ENCODE data around the gene APOL6.

APOL6 gene

DNA sequence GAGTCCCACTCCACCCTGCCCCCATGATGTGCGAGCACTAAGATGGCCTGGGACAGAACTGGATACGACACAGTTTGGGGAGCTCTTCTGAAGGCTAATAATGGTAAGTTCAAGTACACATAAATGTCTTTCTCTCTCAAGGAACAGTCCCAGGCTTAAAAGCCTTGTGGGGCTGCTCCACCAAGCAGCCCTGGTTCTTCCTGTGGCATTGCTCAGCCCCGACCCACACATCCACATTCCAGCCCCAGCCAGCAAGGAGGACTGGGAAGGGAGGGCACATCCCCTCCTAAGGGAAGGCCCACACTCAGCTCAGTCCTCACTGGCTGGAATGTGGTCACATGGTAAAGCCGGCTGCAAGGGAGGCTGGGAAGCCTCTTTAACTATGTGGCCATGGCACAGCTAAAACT, 17.9 kb upstream of the APOL6 start:
- Histone ChIP-seq H3K36me3 (ENCODE audit: control insufficient read depth, insufficient read depth, low read length, severe bottlenecking) (no peaks in the 10 kb centered on the region), H3K9ac (ENCODE audit: low read length) (no peak overlapping the region), H3K4me1 (ENCODE audit: control insufficient read depth, insufficient read depth, low read length) (peaks cover 15% of the 10 kb centered on the region), H3K27me3 (replicated peaks; ENCODE audit: control insufficient read depth, insufficient read depth, low read length) (no peaks in the 10 kb centered on the region), H3K9me3 (ENCODE audit: control insufficient read depth, low read length) (no peaks in the 10 kb centered on the region), H3K4me3 (ENCODE audit: low read length) (no peak overlapping the region)
- DNase-seq (ENCODE audit: low read depth) = peak; percentile 33

- Histone ChIP-seq H3K9ac (ENCODE audit: low read length) (no peak overlapping the region), H3K4me3 (ENCODE audit: low read length) (no peak overlapping the region), H3K36me3 (ENCODE audit: control insufficient read depth, insufficient read depth, low read length, severe bottlenecking) (no peaks in the 10 kb centered on the region), H3K27me3 (replicated peaks; ENCODE audit: control insufficient read depth, insufficient read depth, low read length) (no peaks in the 10 kb centered on the region), H3K4me1 (ENCODE audit: control insufficient read depth, insufficient read depth, low read length) (peaks cover 15% of the 10 kb centered on the region), H3K9me3 (ENCODE audit: control insufficient read depth, low read length) (no peaks in the 10 kb centered on the region)
- no peak for DNase-seq (ENCODE audit: low read depth)
Observed at GRCh38 chr22:35630891-35631290, 17.4 kb upstream of the APOL6 start.

DNA sequence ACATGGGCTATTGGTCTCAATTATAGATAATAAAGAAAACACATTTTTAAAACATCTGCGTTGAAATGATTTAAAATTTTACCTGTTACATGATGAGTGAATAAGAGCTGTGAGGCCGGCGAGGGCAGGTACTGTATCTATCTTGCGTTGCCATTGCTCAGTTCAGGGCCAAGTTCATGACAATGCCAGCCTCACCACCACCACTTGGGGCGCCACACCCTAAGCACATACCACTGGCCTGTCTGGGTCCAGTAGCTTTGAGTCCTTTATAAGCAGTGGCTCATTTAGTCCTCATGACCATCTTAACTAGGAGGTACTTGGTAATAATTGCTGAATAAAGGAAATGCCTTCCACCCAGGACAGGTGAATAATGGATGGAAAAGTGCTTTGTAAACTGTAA, 16.6 kb upstream of the APOL6 start:
- Histone ChIP-seq H3K9me3 (ENCODE audit: control insufficient read depth, low read length) (no peaks in the 10 kb centered on the region), H3K4me1 (ENCODE audit: control insufficient read depth, insufficient read depth, low read length) (peaks cover 15% of the 10 kb centered on the region), H3K4me3 (ENCODE audit: low read length) (no peak overlapping the region), H3K27me3 (replicated peaks; ENCODE audit: control insufficient read depth, insufficient read depth, low read length) (no peaks in the 10 kb centered on the region), H3K36me3 (ENCODE audit: control insufficient read depth, insufficient read depth, low read length, severe bottlenecking) (no peaks in the 10 kb centered on the region), H3K9ac (ENCODE audit: low read length) (no peak overlapping the region)
- DNase-seq (ENCODE audit: low read depth) = peak; percentile 51

- Histone ChIP-seq H3K4me1 (ENCODE audit: control insufficient read depth, insufficient read depth, low read length) (peaks cover 21% of the 10 kb centered on the region), H3K9me3 (ENCODE audit: control insufficient read depth, low read length) (no peaks in the 10 kb centered on the region)
Observed at GRCh38 chr22:35632935-35633334, 15.3 kb upstream of the APOL6 start.

DNA sequence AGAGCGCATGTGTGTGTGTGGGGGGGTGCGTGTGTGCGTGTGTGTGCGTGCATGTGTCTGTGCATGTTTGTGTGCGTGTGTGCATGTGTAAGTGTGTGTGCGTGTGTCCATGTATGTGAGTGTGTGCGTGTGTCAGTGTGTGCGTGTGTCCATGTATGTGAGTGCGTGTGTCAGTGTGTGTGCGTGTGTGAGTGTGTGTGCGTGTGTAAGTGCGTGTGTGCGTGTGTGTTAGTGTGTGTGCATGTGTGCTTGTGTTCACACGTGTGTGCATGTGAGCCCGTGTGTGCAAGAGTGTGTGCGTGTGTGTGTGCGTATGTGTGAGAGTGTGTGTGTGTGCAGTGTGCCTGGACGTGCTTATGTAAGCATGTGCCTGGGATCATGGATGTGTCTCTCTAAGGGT, 14.7 kb upstream of the APOL6 start:
- H3K36me3 ChIP-seq (ENCODE audit: control insufficient read depth, insufficient read depth, low read length, severe bottlenecking) = no peaks in the 10 kb centered on the region
- H3K9me3 ChIP-seq (ENCODE audit: control insufficient read depth, low read length) = no peaks in the 10 kb centered on the region
- no peak overlapping the region for H3K4me3 ChIP-seq (ENCODE audit: low read length)
- peaks cover 23% of the 10 kb centered on the region for H3K4me1 ChIP-seq (ENCODE audit: control insufficient read depth, insufficient read depth, low read length)
- no peaks in the 10 kb centered on the region for H3K27me3 ChIP-seq (replicated peaks; ENCODE audit: control insufficient read depth, insufficient read depth, low read length)
- H3K9ac ChIP-seq (ENCODE audit: low read length) = no peak overlapping the region
- no peak for DNase-seq (ENCODE audit: low read depth)

More at GRCh38 chr22:35632935-35633334, 15.3 kb upstream of the APOL6 start:
- Histone ChIP-seq H3K9ac (ENCODE audit: low read length) (no peak overlapping the region), H3K36me3 (ENCODE audit: control insufficient read depth, insufficient read depth, low read length, severe bottlenecking) (no peaks in the 10 kb centered on the region), H3K27me3 (replicated peaks; ENCODE audit: control insufficient read depth, insufficient read depth, low read length) (no peaks in the 10 kb centered on the region), H3K4me3 (ENCODE audit: low read length) (no peak overlapping the region)
- no peak for DNase-seq (ENCODE audit: low read depth)

GRCh38 chr22:35634015-35634414, 14.2 kb upstream of the APOL6 start:
- H3K4me3 ChIP-seq (ENCODE audit: low read length) = no peak overlapping the region
- H3K36me3 ChIP-seq (ENCODE audit: control insufficient read depth, insufficient read depth, low read length, severe bottlenecking) = no peaks in the 10 kb centered on the region
- peaks cover 23% of the 10 kb centered on the region for H3K4me1 ChIP-seq (ENCODE audit: control insufficient read depth, insufficient read depth, low read length)
- no peak overlapping the region for H3K9ac ChIP-seq (ENCODE audit: low read length)
- H3K9me3 ChIP-seq (ENCODE audit: control insufficient read depth, low read length) = no peaks in the 10 kb centered on the region
- no peak for DNase-seq (ENCODE audit: low read depth)
- H3K27me3 ChIP-seq (replicated peaks; ENCODE audit: control insufficient read depth, insufficient read depth, low read length) = no peaks in the 10 kb centered on the region

DNA sequence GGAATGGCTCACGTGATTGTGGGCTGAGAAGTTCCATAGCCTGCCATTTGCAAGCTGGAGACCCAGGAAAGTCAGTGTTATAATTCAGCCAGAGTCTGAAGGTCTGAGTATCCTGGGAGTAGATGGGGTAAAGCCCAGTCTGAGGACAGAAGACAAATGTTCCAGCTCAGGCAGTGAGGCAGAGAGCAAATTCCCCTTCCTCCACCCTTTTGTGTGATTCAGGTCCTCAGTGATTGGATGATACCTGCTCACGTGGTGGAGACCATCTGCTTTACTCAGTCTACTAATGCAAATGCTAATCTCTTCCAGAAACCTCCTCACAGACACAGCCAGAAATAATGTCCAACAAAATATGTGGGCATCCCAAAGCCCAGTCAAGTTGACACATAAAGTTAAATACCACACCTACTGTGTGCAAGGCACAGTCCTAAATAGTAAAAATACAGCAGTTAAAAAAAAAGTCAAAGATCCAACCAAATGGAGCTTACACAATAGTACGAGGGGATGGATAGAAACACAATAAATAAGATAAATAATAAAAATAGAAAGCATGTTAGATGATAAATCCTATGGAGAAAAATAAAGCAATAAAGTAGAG, 13.2 kb upstream of the APOL6 start:
- peaks cover 15% of the 10 kb centered on the region for H3K4me1 ChIP-seq (ENCODE audit: control insufficient read depth, insufficient read depth, low read length)
- H3K36me3 ChIP-seq (ENCODE audit: control insufficient read depth, insufficient read depth, low read length, severe bottlenecking) = no peaks in the 10 kb centered on the region
- no peak for DNase-seq (ENCODE audit: low read depth)
- no peak overlapping the region for H3K9ac ChIP-seq (ENCODE audit: low read length)
- no peaks in the 10 kb centered on the region for H3K27me3 ChIP-seq (replicated peaks; ENCODE audit: control insufficient read depth, insufficient read depth, low read length)
- H3K4me3 ChIP-seq (ENCODE audit: low read length) = no peak overlapping the region
- no peaks in the 10 kb centered on the region for H3K9me3 ChIP-seq (ENCODE audit: control insufficient read depth, low read length)

DNA sequence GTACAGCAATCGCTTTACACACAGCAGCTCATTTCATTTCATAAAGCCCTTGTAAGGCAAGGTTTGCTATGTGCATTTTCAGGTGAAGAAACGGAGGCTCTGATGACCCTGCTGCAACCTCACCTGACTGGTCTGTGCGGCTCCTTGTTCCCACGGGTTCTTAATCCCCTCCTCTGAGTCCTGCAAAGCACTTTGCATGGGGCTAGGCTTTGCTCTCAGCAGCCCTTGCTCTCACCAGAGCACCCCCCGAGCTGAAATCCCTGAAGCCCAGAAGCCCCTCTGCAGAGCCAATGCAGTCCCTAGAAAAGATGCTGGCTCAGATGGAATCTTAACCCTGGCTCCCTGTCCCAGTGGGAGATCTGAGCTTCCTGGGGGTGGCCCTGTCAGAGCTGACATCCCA, 11.0 kb upstream of the APOL6 start:
- Histone ChIP-seq H3K27me3 (replicated peaks; ENCODE audit: control insufficient read depth, insufficient read depth, low read length) (no peaks in the 10 kb centered on the region), H3K4me1 (ENCODE audit: control insufficient read depth, insufficient read depth, low read length) (peaks cover 35% of the 10 kb centered on the region), H3K36me3 (ENCODE audit: control insufficient read depth, insufficient read depth, low read length, severe bottlenecking) (no peaks in the 10 kb centered on the region), H3K9ac (ENCODE audit: low read length) (peak overlapping the region; percentile 91), H3K4me3 (ENCODE audit: low read length) (no peak overlapping the region), H3K9me3 (ENCODE audit: control insufficient read depth, low read length) (no peaks in the 10 kb centered on the region)
- DNase-seq (ENCODE audit: low read depth) = no peak

- Histone ChIP-seq H3K9me3 (ENCODE audit: control insufficient read depth, low read length) (no peaks in the 10 kb centered on the region), H3K9ac (ENCODE audit: low read length) (peak overlapping the region; percentile 91), H3K27me3 (replicated peaks; ENCODE audit: control insufficient read depth, insufficient read depth, low read length) (no peaks in the 10 kb centered on the region)
Observed at GRCh38 chr22:35638001-35638400, 10.2 kb upstream of the APOL6 start.

DNA sequence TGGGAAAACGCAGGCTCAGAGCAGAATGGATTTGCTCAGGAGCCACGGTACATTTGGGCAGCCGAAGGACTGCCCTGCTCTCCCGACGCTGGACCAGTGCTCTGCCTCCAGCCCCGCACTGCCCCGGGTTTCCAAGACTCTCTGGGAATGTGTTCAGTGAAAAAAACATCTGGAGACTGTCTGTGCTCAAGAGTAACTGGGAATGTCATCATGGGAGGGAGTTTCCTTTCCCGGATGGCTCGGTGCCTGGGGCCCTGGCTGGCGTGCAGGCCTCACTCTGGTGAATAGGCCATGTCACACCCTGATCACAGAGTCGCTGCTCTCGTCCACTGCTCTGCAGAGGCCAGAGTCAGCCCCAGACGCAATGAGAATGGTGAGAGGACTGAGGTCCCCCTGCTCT, 9.8 kb upstream of the APOL6 start:
- Histone ChIP-seq H3K9me3 (ENCODE audit: control insufficient read depth, low read length) (no peaks in the 10 kb centered on the region), H3K9ac (ENCODE audit: low read length) (peak overlapping the region; percentile 91), H3K4me1 (ENCODE audit: control insufficient read depth, insufficient read depth, low read length) (peaks cover 39% of the 10 kb centered on the region), H3K27me3 (replicated peaks; ENCODE audit: control insufficient read depth, insufficient read depth, low read length) (no peaks in the 10 kb centered on the region), H3K4me3 (ENCODE audit: low read length) (peak overlapping the region; percentile 43), H3K36me3 (ENCODE audit: control insufficient read depth, insufficient read depth, low read length, severe bottlenecking) (no peaks in the 10 kb centered on the region)
- peak; percentile 92 for DNase-seq (ENCODE audit: low read depth)

More at GRCh38 chr22:35638001-35638400, 10.2 kb upstream of the APOL6 start:
- no peaks in the 10 kb centered on the region for H3K36me3 ChIP-seq (ENCODE audit: control insufficient read depth, insufficient read depth, low read length, severe bottlenecking)
- H3K4me1 ChIP-seq (ENCODE audit: control insufficient read depth, insufficient read depth, low read length) = peaks cover 39% of the 10 kb centered on the region
- H3K4me3 ChIP-seq (ENCODE audit: low read length) = peak overlapping the region; percentile 43
- DNase-seq (ENCODE audit: low read depth) = no peak

GRCh38 chr22:35641494-35642120, 6.6 kb upstream of the APOL6 start:
- H3K27me3 ChIP-seq (replicated peaks; ENCODE audit: control insufficient read depth, insufficient read depth, low read length) = no peaks in the 10 kb centered on the region
- no peak for DNase-seq (ENCODE audit: low read depth)
- H3K4me3 ChIP-seq (ENCODE audit: low read length) = no peak overlapping the region
- peaks cover 53% of the 10 kb centered on the region for H3K4me1 ChIP-seq (ENCODE audit: control insufficient read depth, insufficient read depth, low read length)
- H3K9ac ChIP-seq (ENCODE audit: low read length) = no peak overlapping the region
- no peaks in the 10 kb centered on the region for H3K36me3 ChIP-seq (ENCODE audit: control insufficient read depth, insufficient read depth, low read length, severe bottlenecking)
- no peaks in the 10 kb centered on the region for H3K9me3 ChIP-seq (ENCODE audit: control insufficient read depth, low read length)

- no peak overlapping the region for H3K4me3 ChIP-seq (ENCODE audit: low read length)
- H3K27me3 ChIP-seq (replicated peaks; ENCODE audit: control insufficient read depth, insufficient read depth, low read length) = no peaks in the 10 kb centered on the region
- no peaks in the 10 kb centered on the region for H3K36me3 ChIP-seq (ENCODE audit: control insufficient read depth, insufficient read depth, low read length, severe bottlenecking)
- H3K4me1 ChIP-seq (ENCODE audit: control insufficient read depth, insufficient read depth, low read length) = peaks cover 60% of the 10 kb centered on the region
- DNase-seq (ENCODE audit: low read depth) = peak; percentile 47
- H3K9ac ChIP-seq (ENCODE audit: low read length) = no peak overlapping the region
- no peaks in the 10 kb centered on the region for H3K9me3 ChIP-seq (ENCODE audit: control insufficient read depth, low read length)
Observed at GRCh38 chr22:35642305-35642741, 5.9 kb upstream of the APOL6 start.
